Stomach (tissue), 9 donors: ENCODE data around the gene LEFTY1. TPM values are rescaled to one million over a fixed set of nuclear protein-coding genes. Genes with fewer than 3 reads are reported as not detected.

Experiments used
- DNase-seq, 2 donors: peaks; one replicate each; pipeline versions ENCODE4 v3.0.0 to v3.0.0-alpha.2; 2013 to 2019
- H3K27ac ChIP-seq, 5 donors: fragments of 200-600 bp in 4 of 5; sonication (generic) in 4 of 5; one replicate each; pipeline ENCODE4 v1.5.1; 2013 to 2019; ENCODE audit warnings: mild to moderate bottlenecking in 1 of 5, moderate library complexity in 1 of 5
- H3K27me3 ChIP-seq, 3 donors: fragments of 200-600 bp; sonication (generic); one replicate each; pipeline ENCODE4 v1.5.1; 2017 to 2019; ENCODE audit warnings: mixed run types in 1 of 3
- H3K36me3 ChIP-seq, 4 donors: fragments of 200-600 bp; sonication (generic); 1 replicate in 3 of 4; 2 replicates in 1 of 4; pipeline ENCODE4 v1.5.1; 2016 to 2019
- H3K4me1 ChIP-seq, 4 donors: fragments of 200-600 bp; sonication (generic); one replicate each; pipeline ENCODE4 v1.5.1; 2016 to 2019
- H3K4me3 ChIP-seq, 4 donors: fragments of 200-600 bp; sonication (generic) in 3 of 4; one replicate each; pipeline ENCODE4 v1.5.1; 2016 to 2019; ENCODE audit warnings: mild to moderate bottlenecking in 1 of 4
- H3K9me3 ChIP-seq, 4 donors: fragments of 200-600 bp; sonication (generic); one replicate each; pipeline ENCODE4 v1.5.1; 2016 to 2019
- CTCF ChIP-seq, 7 experiments: fragments of 450-650 bp in 4 of 7; fragments of 200-600 bp in 3 of 7; sonication (generic) in 3 of 7; IDR thresholded peaks; one replicate each; pipeline ENCODE4 v1.5.1; 2016 to 2019; ENCODE audit warnings: antibody characterized with exemption in 7 of 7, control low read depth in 2 of 7, mild to moderate bottlenecking in 1 of 7
- EP300 ChIP-seq: sonication (generic); formaldehyde crosslinking; IDR thresholded peaks from one replicate; pipeline ENCODE4 v1.6.1; 2017; ENCODE audit warnings: antibody characterized with exemption
- POLR2A ChIP-seq, 4 donors: fragments of 450-650 bp; IDR thresholded peaks; one replicate each; pipeline ENCODE4 v1.6.1; 2016; ENCODE audit warnings: antibody characterized with exemption in 4 of 4, control low read depth in 2 of 4, mild to moderate bottlenecking in 1 of 4, moderate library complexity in 1 of 4
- POLR2AphosphoS5 ChIP-seq, 3 donors: sonication (generic); formaldehyde crosslinking; IDR thresholded peaks; one replicate each; pipeline ENCODE4 v1.6.1; 2016; ENCODE audit warnings: antibody characterized with exemption in 3 of 3
- WGBS, 5 donors: extraction: QIAGEN DNeasy Blood & Tissue Kit in 3 of 5; methylation state at CpG; one replicate each; pipeline versions ENCODE4 v1.1.5 to v1.1.7; 2013 to 2018; 5-methylcytosine and 5-hydroxymethylcytosine counted together
- intact Hi-C: fragments of 100-400 bp; cut with DNase I; formaldehyde crosslinking; loops from one replicate; pipeline ENCODE4 v1.15.1; 2023; ENCODE audit warnings: low total_unique reads
- polyA plus RNA-seq, 3 donors: library from polyadenylated mRNA; stranded (reverse); fragments of 200-250 nt; gene quantifications; one replicate each; pipeline ENCODE4 v1.2.3, GENCODE V29; 2013
- total RNA-seq, 5 donors: library from RNA; depleted of rRNA; stranded (reverse); fragments of >200 nt; gene quantifications; one replicate each; pipeline versions ENCODE4 v1.1.0 to v1.2.3, GENCODE V29; 2014 to 2016
- donor health status: healthy with polysubstance abuse.
- donor health status: Bipolar disorder and iron deficiency.
- donor health status: healthy.

LEFTY1 gene
- total and polyA plus RNA-seq, 8 donors = 0.37 to 499 (median 0.61) TPM; not detected in 3

GRCh38 chr1:225844236-225845061, 44.5 kb downstream of the LEFTY1 start:
- H3K36me3 ChIP-seq = peaks cover 45 to 98% (median 92%) of the 10 kb centered on the region in 4 donors

GRCh38 chr1:225843426-225843795, 45.5 kb downstream of the LEFTY1 start:
- DNase-seq = no peak
- Histone ChIP-seq H3K4me3 (no peak overlapping the region), H3K36me3 (peaks cover 55 to 98% (median 92%) of the 10 kb centered on the region in 4 donors), H3K4me1 (peaks cover 21 to 36% (median 26%) of the 10 kb centered on the region in 4 donors), H3K27ac (peak overlapping the region in 1 of 5 donors; percentile 17), H3K27me3 (no peaks in the 10 kb centered on the region), H3K9me3 (no peaks in the 10 kb centered on the region)
- WGBS, 5 donors = 68 to 77% (median 76%) methylated on average over 6 of the region's 6 CpGs
- no peak for TF ChIP-seq POLR2A (IDR thresholded peaks at IDR 0.05)
- no peak for TF ChIP-seq POLR2AphosphoS5 (IDR thresholded peaks at IDR 0.05)
- TF ChIP-seq EP300 = no peak
- intact Hi-C loops = no loop called here

More at GRCh38 chr1:225844236-225845061, 44.5 kb downstream of the LEFTY1 start:
- 71 to 83% (median 81%) methylated on average over 17 to 18 of the region's 18 CpGs for WGBS, 5 donors
- Histone ChIP-seq H3K27ac (peak overlapping the region in 3 of 5 donors; percentile 8 to 63 (median 40)), H3K4me1 (peaks cover 25 to 47% (median 32%) of the 10 kb centered on the region in 4 donors), H3K4me3 (no peak overlapping the region), H3K27me3 (no peaks in the 10 kb centered on the region), H3K9me3 (no peaks in the 10 kb centered on the region)
- no peak for DNase-seq
- TF ChIP-seq CTCF (IDR thresholded peaks at IDR 0.05) (no peak), EP300 (no peak), POLR2A (IDR thresholded peaks at IDR 0.05) (no peak)
- intact Hi-C loops = no loop called here

- Histone ChIP-seq H3K9me3 (no peaks in the 10 kb centered on the region), H3K4me3 (no peak overlapping the region), H3K27me3 (no peaks in the 10 kb centered on the region), H3K27ac (peak overlapping the region in 1 of 5 donors; percentile 36), H3K4me1 (peaks cover 16 to 31% (median 21%) of the 10 kb centered on the region in 4 donors), H3K36me3 (peaks cover 54 to 98% (median 91%) of the 10 kb centered on the region in 4 donors)
- intact Hi-C loops = no loop called here
- 82 to 87% (median 87%) methylated on average over 3 to 6 of the region's 6 CpGs for WGBS, 5 donors
- no peak for DNase-seq
- TF ChIP-seq EP300 = no peak
- no peak for TF ChIP-seq POLR2AphosphoS5 (IDR thresholded peaks at IDR 0.05)
- no peak for TF ChIP-seq CTCF (IDR thresholded peaks at IDR 0.05)
- TF ChIP-seq POLR2A (IDR thresholded peaks at IDR 0.05) = no peak
Measured at GRCh38 chr1:225842788-225843425, 46.0 kb downstream of the LEFTY1 start.

- 60 to 72% (median 66%) methylated on average over 12 of the region's 12 CpGs for WGBS, 5 donors
Measured at GRCh38 chr1:225842074-225842473, 46.9 kb downstream of the LEFTY1 start.

GRCh38 chr1:225840713-225841112, 48.2 kb downstream of the LEFTY1 start:
- Histone ChIP-seq H3K36me3 (peaks cover 35 to 87% (median 79%) of the 10 kb centered on the region in 4 donors), H3K4me3 (no peak overlapping the region), H3K27me3 (no peaks in the 10 kb centered on the region), H3K27ac (no peak overlapping the region), H3K4me1 (peaks cover 5 to 16% (median 10%) of the 10 kb centered on the region in 4 donors), H3K9me3 (no peaks in the 10 kb centered on the region)
- intact Hi-C loops = no loop called here
- TF ChIP-seq POLR2A (IDR thresholded peaks at IDR 0.05) = no peak
- no peak for TF ChIP-seq EP300
- no peak for TF ChIP-seq CTCF (IDR thresholded peaks at IDR 0.05)
- no peak for TF ChIP-seq POLR2AphosphoS5 (IDR thresholded peaks at IDR 0.05)
- 81 to 84% (median 82%) methylated on average over 4 of the region's 4 CpGs for whole genome bisulfite sequencing, 5 donors
- DNase-seq = no peak

More at GRCh38 chr1:225842074-225842473, 46.9 kb downstream of the LEFTY1 start:
- TF ChIP-seq EP300 = no peak
- peak in 1 of 3 donors; percentile 4 for TF ChIP-seq POLR2AphosphoS5 (IDR thresholded peaks at IDR 0.05)
- intact Hi-C loops = no loop called here
- Histone ChIP-seq H3K4me3 (no peak overlapping the region), H3K36me3 (peaks cover 47 to 96% (median 89%) of the 10 kb centered on the region in 4 donors), H3K27me3 (no peaks in the 10 kb centered on the region), H3K4me1 (peaks cover 7 to 23% (median 13%) of the 10 kb centered on the region in 4 donors), H3K9me3 (no peaks in the 10 kb centered on the region), H3K27ac (no peak overlapping the region)
- no peak for DNase-seq
